NCI-H146 treated with DMSO at 0.1 percent for 48 hours (cell line): Measurements from ENCODE around the gene TPRX2.
A peak's percentile ranks its signal among the peaks of the same experiment; 100 is the strongest.
"Not testable (repeated sequence)": the region's sequence is repeated elsewhere in the genome, so short reads cannot be mapped to it uniquely, and the experiment has no call there.

Experiments
- DNase-seq: peaks from one replicate; lab custom pipeline; 2025; ENCODE audit not compliant: unreplicated experiment; lab: John Stamatoyannopoulos, UW

The TPRX2 gene

GRCh38 chr19:47860602-47861297 is 1.7 kb downstream of the TPRX2 start:
- DNase-seq = no peak

- no peak for DNase-seq
Measured at GRCh38 chr19:47861630-47862029, 2.6 kb downstream of the TPRX2 start.

GRCh38 chr19:47863514-47863936 is 4.5 kb downstream of the TPRX2 start:
- DNase-seq = peak; percentile 54

- no peak for DNase-seq
Measured at GRCh38 chr19:47865166-47865565, 6.1 kb downstream of the TPRX2 start.

- DNase-seq = no peak
Measured at GRCh38 chr19:47878906-47879305, 19.9 kb downstream of the TPRX2 start.

GRCh38 chr19:47879385-47879784 is 20.4 kb downstream of the TPRX2 start:
- DNase-seq = not testable (repeated sequence)

- no peak for DNase-seq
Measured at GRCh38 chr19:47881757-47882156, 22.7 kb downstream of the TPRX2 start.

GRCh38 chr19:47882890-47883289 is 23.9 kb downstream of the TPRX2 start:
- no peak for DNase-seq

GRCh38 chr19:47885067-47885463 is 26.0 kb downstream of the TPRX2 start:
- no peak for DNase-seq

- DNase-seq = no peak
Measured at GRCh38 chr19:47886010-47886559, 27.1 kb downstream of the TPRX2 start, which contains the start of gene SULT2A1. SULT2A1 (minus strand) TSS chr19:47886315; CDS start chr19:47886257, 58 bp downstream.

- no peak for DNase-seq
Measured at GRCh38 chr19:47890865-47891621, 32.0 kb downstream of the TPRX2 start.

- DNase-seq = no peak
Measured at GRCh38 chr19:47891622-47891922, 32.5 kb downstream of the TPRX2 start.

- DNase-seq = no peak
Measured at GRCh38 chr19:47891923-47892666, 33.1 kb downstream of the TPRX2 start.

GRCh38 chr19:47895165-47895782 is 36.2 kb downstream of the TPRX2 start:
- no peak for DNase-seq

GRCh38 chr19:47896019-47896418 is 37.0 kb downstream of the TPRX2 start:
- DNase-seq = no peak

- DNase-seq = no peak
Measured at GRCh38 chr19:47896773-47897172, 37.7 kb downstream of the TPRX2 start.

- no peak for DNase-seq
Measured at GRCh38 chr19:47897861-47898260, 38.8 kb downstream of the TPRX2 start.

- DNase-seq = no peak
Measured at GRCh38 chr19:47899335-47899734, 40.3 kb downstream of the TPRX2 start.

- DNase-seq = no peak
Measured at GRCh38 chr19:47901370-47901769, 42.3 kb downstream of the TPRX2 start.

- not testable (repeated sequence) for DNase-seq
Measured at GRCh38 chr19:47909350-47909749, 50.3 kb downstream of the TPRX2 start.

- not testable (repeated sequence) for DNase-seq
Measured at GRCh38 chr19:47910191-47910590, 51.2 kb downstream of the TPRX2 start.
